ENCODE data around the gene TCERG1L. TPM values are rescaled to one million over a fixed set of nuclear protein-coding genes. Genes with fewer than 3 reads are reported as not detected.

Gene TCERG1L
- polyA plus RNA-seq, 1 of the 3 experiments (the other 2 are of a cell fraction), result not detected

GRCh38 chr10:131224106-131224505, 87.4 kb downstream of the TCERG1L start:
- no peak for DNase-seq
- no peak overlapping the region for H2AFZ ChIP-seq (ENCODE audit: low read depth)
- no peaks in the 10 kb centered on the region for H3K9me2 ChIP-seq
- H3K9ac ChIP-seq, result no peak overlapping the region
- ChIA-PET CTCF (no interaction called here), POLR2A (no interaction called here)
- no peak overlapping the region for H3K4me3 ChIP-seq (ENCODE audit: low read depth in 2 of 2, low read length in 1 of 2)
- TF ChIP-seq RCOR1 (IDR thresholded peaks at IDR 0.05; ENCODE audit: low read length) (no peak), ELF1 (IDR thresholded peaks at IDR 0.05) (no peak), EP300 (IDR thresholded peaks at IDR 0.05; ENCODE audit: borderline replicate concordance in 1 of 2, low read depth in 1 of 2, low read length in 1 of 2) (no peak), JUND (IDR thresholded peaks at IDR 0.05) (no peak), ZBTB33 (IDR thresholded peaks at IDR 0.05; ENCODE audit: borderline replicate concordance, low read depth) (no peak), GATA2 (CRISPR knock-in tag; IDR thresholded peaks at IDR 0.05) (no peak), NRF1 (IDR thresholded peaks at IDR 0.05; ENCODE audit: low read depth, low read length) (no peak), FOSL2 (IDR thresholded peaks at IDR 0.05; ENCODE audit: borderline replicate concordance, low read depth) (no peak), MXI1 (IDR thresholded peaks at IDR 0.05; ENCODE audit: low read depth, low read length) (no peak), TAF1 (IDR thresholded peaks at IDR 0.05; ENCODE audit: borderline replicate concordance, low read depth, low read length) (no peak), TEAD4 (IDR thresholded peaks at IDR 0.05; ENCODE audit: borderline replicate concordance, insufficient read depth) (no peak)
- TF ChIP-seq, protein P1, sequence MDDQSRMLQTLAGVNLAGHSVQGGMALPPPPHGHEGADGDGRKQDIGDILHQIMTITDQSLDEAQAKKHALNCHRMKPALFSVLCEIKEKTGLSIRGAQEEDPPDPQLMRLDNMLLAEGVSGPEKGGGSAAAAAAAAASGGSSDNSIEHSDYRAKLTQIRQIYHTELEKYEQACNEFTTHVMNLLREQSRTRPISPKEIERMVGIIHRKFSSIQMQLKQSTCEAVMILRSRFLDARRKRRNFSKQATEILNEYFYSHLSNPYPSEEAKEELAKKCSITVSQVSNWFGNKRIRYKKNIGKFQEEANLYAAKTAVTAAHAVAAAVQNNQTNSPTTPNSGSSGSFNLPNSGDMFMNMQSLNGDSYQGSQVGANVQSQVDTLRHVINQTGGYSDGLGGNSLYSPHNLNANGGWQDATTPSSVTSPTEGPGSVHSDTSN (IDR thresholded peaks at IDR 0.05), result no peak
- TF ChIP-seq, protein P2, sequence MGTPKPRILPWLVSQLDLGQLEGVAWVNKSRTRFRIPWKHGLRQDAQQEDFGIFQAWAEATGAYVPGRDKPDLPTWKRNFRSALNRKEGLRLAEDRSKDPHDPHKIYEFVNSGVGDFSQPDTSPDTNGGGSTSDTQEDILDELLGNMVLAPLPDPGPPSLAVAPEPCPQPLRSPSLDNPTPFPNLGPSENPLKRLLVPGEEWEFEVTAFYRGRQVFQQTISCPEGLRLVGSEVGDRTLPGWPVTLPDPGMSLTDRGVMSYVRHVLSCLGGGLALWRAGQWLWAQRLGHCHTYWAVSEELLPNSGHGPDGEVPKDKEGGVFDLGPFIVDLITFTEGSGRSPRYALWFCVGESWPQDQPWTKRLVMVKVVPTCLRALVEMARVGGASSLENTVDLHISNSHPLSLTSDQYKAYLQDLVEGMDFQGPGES (IDR thresholded peaks at IDR 0.05; ENCODE audit: low read depth, low read length), result no peak
- TF ChIP-seq, protein P3, sequence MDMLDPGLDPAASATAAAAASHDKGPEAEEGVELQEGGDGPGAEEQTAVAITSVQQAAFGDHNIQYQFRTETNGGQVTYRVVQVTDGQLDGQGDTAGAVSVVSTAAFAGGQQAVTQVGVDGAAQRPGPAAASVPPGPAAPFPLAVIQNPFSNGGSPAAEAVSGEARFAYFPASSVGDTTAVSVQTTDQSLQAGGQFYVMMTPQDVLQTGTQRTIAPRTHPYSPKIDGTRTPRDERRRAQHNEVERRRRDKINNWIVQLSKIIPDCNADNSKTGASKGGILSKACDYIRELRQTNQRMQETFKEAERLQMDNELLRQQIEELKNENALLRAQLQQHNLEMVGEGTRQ (IDR thresholded peaks at IDR 0.05; ENCODE audit: borderline replicate concordance, low read depth, low read length), result no peak
- 28% methylated on average over 8 of the region's 8 CpGs for WGBS (ENCODE audit: low lambda C conversion rate)
- H3K4me1 ChIP-seq (ENCODE audit: control insufficient read depth in 1 of 2, insufficient read depth in 2 of 2, low read depth in 1 of 2, low read length in 1 of 2), result no peaks in the 10 kb centered on the region
- no peaks in the 10 kb centered on the region for H3K9me3 ChIP-seq
- no peak overlapping the region for H3K4me2 ChIP-seq
- H3K79me2 ChIP-seq (ENCODE audit: insufficient read depth), result no peaks in the 10 kb centered on the region
- no peaks in the 10 kb centered on the region for H4K20me1 ChIP-seq (ENCODE audit: insufficient read depth)
- no peaks in the 10 kb centered on the region for H3K36me3 ChIP-seq (replicated peaks in 1 of 2; ENCODE audit: control insufficient read depth in 1 of 2, insufficient read depth in 2 of 2, low read length in 1 of 2)
- no peak overlapping the region for H3K27ac ChIP-seq (ENCODE audit: low read depth in 2 of 2, low read length in 1 of 2)
- H3F3A ChIP-seq (replicated peaks; ENCODE audit: insufficient read depth), result no peaks in the 10 kb centered on the region
- H3K27me3 ChIP-seq (ENCODE audit: insufficient read depth), result no peaks in the 10 kb centered on the region
